GM12878 (cell line): ENCODE data around the gene VPS25. TPM values are rescaled to one million over a fixed set of nuclear protein-coding genes. Genes with fewer than 3 reads are reported as not detected.

ENCODE experiments used
- BRCA1 ChIP-seq: IDR thresholded peaks from 2 replicates; pipeline ENCODE4 v1.6.1; 2011; ENCODE audit warnings: low read depth, low read length, improper control_type of control experiment
- CBFB ChIP-seq: IDR thresholded peaks from 2 replicates; pipeline ENCODE4 v1.6.1; 2016; ENCODE audit warnings: antibody characterized with exemption, low read depth
- CBX3 ChIP-seq: fragments of 200-600 bp; sonication (generic); IDR thresholded peaks from 2 replicates; pipeline ENCODE4 v1.6.1; 2016; ENCODE audit warnings: low read depth, borderline replicate concordance
- EGR1 ChIP-seq, 2 experiments: IDR thresholded peaks; 1 replicate in 1 of 2; 2 replicates in 1 of 2; pipeline ENCODE4 v1.6.1; 2011 to 2012; ENCODE audit warnings: low read depth in 2 of 2, low read length in 2 of 2, borderline replicate concordance in 1 of 2, mild to moderate bottlenecking in 1 of 2, moderate library complexity in 1 of 2
- STAT1 ChIP-seq: fragments of 450-650 bp; conservative IDR thresholded peaks from 2 replicates; pipeline ENCODE4 v1.6.1; 2014; ENCODE audit warnings: antibody characterized with exemption, mild to moderate bottlenecking
- ZBED1 ChIP-seq: IDR thresholded peaks from 2 replicates; pipeline ENCODE4 v1.6.1; 2016; ENCODE audit warnings: borderline replicate concordance
- polyA plus RNA-seq, 11 experiments: library from polyadenylated mRNA; depleted of rRNA in 4 of 11; unstranded in 6 of 11; stranded (reverse) in 5 of 11; fragments of >200 nt; fragmentation: Nextera tagmentation in 4 of 11; fragmentation: Illumina TruSeq in 1 of 11; extraction: Ambion mirVana in 4 of 11; extraction: Trizol in 1 of 11; gene quantifications; 1 replicate in 1 of 11; 2 replicates in 10 of 11; pipeline versions ENCODE4 v1.2.1 to v1.2.3, GENCODE V29; 2011 to 2016; ENCODE audit warnings: inconsistent platforms in 2 of 11, missing spikeins in 2 of 11, low read depth in 1 of 11
- total RNA-seq, 4 experiments: library from RNA; depleted of rRNA in 3 of 4; stranded (reverse); fragments of >200 nt in 3 of 4; fragmentation: Illumina TruSeq in 1 of 4; extraction: Trizol in 1 of 4; gene quantifications; 2 replicates each; pipeline versions ENCODE4 v1.2.1 to v1.2.3, GENCODE V29; 2013 to 2021
- TF ChIP-seq, protein P1 (sequence below): fragments of 450-650 bp; IDR thresholded peaks from 2 replicates; pipeline ENCODE4 v1.6.1; 2018; ENCODE audit warnings: borderline replicate concordance, mild to moderate bottlenecking; ENCODE audit not compliant: partially characterized antibody
- TF ChIP-seq, protein P2 (sequence below): fragments of 450-650 bp; IDR thresholded peaks from 2 replicates; pipeline ENCODE4 v1.6.1; 2016; ENCODE audit warnings: mild to moderate bottlenecking, moderate library complexity, borderline replicate concordance
- TF ChIP-seq, protein P3 (sequence below): IDR thresholded peaks from 2 replicates; pipeline ENCODE4 v1.6.1; 2011; ENCODE audit warnings: mild to moderate bottlenecking, low read depth, low read length, moderate library complexity; ENCODE audit not compliant: insufficient replicate concordance

VPS25 gene
- total and polyA plus RNA-seq, 10 of the 15 experiments (the other 5 are each of a cell fraction or from before 2014, with no cell fraction given) = 92.7 to 185 (median 136) TPM

DNA sequence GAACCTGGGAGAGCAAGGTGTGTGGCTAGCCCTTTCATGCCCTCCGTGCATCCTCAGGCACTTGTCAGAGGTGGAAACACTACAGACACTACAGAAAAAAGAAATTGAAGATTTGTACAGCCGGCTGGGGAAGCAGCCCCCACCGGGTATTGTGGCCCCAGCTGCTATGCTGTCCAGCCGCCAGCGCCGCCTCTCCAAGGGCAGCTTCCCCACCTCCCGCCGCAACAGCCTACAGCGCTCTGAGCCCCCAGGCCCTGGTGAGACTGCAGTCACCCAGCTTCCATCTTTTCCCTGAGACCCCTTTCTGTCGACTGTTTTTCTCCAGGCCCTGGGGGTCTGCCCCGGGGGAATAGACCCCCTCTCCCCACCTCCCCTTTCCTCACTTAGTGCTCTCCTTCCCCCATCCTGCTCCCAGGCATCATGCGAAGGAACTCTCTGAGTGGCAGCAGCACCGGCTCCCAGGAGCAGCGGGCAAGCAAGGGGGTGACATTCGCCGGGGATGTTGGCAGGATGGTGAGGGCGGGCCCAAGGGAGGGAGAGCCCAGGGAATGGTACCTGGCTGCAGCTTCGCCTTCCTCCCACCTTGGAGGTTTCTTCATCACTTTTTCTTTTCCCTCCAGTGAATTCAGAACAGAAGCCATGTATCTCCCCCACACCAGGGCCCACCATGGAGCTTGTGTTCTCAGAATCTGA is 23.0 kb downstream of the VPS25 start (continued):
- TF ChIP-seq, protein P1, sequence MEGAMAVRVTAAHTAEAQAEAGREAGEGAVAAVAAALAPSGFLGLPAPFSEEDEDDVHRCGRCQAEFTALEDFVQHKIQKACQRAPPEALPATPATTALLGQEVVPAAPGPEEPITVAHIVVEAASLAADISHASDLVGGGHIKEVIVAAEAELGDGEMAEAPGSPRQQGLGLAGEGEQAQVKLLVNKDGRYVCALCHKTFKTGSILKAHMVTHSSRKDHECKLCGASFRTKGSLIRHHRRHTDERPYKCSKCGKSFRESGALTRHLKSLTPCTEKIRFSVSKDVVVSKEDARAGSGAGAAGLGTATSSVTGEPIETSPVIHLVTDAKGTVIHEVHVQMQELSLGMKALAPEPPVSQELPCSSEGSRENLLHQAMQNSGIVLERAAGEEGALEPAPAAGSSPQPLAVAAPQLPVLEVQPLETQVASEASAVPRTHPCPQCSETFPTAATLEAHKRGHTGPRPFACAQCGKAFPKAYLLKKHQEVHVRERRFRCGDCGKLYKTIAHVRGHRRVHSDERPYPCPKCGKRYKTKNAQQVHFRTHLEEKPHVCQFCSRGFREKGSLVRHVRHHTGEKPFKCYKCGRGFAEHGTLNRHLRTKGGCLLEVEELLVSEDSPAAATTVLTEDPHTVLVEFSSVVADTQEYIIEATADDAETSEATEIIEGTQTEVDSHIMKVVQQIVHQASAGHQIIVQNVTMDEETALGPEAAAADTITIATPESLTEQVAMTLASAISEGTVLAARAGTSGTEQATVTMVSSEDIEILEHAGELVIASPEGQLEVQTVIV = no peak
- no peak for TF ChIP-seq CBX3
- TF ChIP-seq, protein P2, sequence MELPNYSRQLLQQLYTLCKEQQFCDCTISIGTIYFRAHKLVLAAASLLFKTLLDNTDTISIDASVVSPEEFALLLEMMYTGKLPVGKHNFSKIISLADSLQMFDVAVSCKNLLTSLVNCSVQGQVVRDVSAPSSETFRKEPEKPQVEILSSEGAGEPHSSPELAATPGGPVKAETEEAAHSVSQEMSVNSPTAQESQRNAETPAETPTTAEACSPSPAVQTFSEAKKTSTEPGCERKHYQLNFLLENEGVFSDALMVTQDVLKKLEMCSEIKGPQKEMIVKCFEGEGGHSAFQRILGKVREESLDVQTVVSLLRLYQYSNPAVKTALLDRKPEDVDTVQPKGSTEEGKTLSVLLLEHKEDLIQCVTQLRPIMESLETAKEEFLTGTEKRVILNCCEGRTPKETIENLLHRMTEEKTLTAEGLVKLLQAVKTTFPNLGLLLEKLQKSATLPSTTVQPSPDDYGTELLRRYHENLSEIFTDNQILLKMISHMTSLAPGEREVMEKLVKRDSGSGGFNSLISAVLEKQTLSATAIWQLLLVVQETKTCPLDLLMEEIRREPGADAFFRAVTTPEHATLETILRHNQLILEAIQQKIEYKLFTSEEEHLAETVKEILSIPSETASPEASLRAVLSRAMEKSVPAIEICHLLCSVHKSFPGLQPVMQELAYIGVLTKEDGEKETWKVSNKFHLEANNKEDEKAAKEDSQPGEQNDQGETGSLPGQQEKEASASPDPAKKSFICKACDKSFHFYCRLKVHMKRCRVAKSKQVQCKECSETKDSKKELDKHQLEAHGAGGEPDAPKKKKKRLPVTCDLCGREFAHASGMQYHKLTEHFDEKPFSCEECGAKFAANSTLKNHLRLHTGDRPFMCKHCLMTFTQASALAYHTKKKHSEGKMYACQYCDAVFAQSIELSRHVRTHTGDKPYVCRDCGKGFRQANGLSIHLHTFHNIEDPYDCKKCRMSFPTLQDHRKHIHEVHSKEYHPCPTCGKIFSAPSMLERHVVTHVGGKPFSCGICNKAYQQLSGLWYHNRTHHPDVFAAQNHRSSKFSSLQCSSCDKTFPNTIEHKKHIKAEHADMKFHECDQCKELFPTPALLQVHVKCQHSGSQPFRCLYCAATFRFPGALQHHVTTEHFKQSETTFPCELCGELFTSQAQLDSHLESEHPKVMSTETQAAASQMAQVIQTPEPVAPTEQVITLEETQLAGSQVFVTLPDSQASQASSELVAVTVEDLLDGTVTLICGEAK = no peak
- no peak for TF ChIP-seq EGR1 (IDR thresholded peaks at IDR 0.05; ENCODE audit: borderline replicate concordance in 1 of 2, low read depth in 2 of 2, low read length in 2 of 2)
- TF ChIP-seq CBFB = no peak
- TF ChIP-seq, protein P3, sequence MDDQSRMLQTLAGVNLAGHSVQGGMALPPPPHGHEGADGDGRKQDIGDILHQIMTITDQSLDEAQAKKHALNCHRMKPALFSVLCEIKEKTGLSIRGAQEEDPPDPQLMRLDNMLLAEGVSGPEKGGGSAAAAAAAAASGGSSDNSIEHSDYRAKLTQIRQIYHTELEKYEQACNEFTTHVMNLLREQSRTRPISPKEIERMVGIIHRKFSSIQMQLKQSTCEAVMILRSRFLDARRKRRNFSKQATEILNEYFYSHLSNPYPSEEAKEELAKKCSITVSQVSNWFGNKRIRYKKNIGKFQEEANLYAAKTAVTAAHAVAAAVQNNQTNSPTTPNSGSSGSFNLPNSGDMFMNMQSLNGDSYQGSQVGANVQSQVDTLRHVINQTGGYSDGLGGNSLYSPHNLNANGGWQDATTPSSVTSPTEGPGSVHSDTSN = no peak
- no peak for TF ChIP-seq STAT1
- TF ChIP-seq ZBED1 = no peak
- no peak for TF ChIP-seq BRCA1
